Natural killer cell (primary cell): ENCODE data around the gene MYH11. TPM values are rescaled to one million over a fixed set of nuclear protein-coding genes. Genes with fewer than 3 reads are reported as not detected.

Source experiments
- ATAC-seq, 3 donors: fragments of 150-1000 bp in 2 of 3; fragments of 200-7000 bp in 1 of 3; cut with Tn5 transposase; 1 replicate in 1 of 3; 2 replicates in 2 of 3; pipeline ENCODE4 v1.10.0; 2021; ENCODE audit warnings: mild to moderate bottlenecking in 2 of 3, moderate library complexity in 2 of 3
- DNase-seq, 2 donors: peaks; one replicate each; pipeline versions ENCODE4 v3.0.0 to v3.0.0-alpha.2; 2013 to 2021; ENCODE audit warnings: mixed read lengths in 1 of 2
- H3K27ac ChIP-seq: one replicate; pipeline ENCODE4 v1.5.1; 2013; ENCODE audit warnings: mild to moderate bottlenecking, low read length
- H3K27me3 ChIP-seq: one replicate; pipeline ENCODE4 v1.6.1; 2013; ENCODE audit warnings: low read length; ENCODE audit not compliant: control insufficient read depth, insufficient read depth
- H3K36me3 ChIP-seq: one replicate; pipeline ENCODE4 v1.6.1; 2013; ENCODE audit warnings: low read length; ENCODE audit not compliant: control insufficient read depth, insufficient read depth
- H3K4me1 ChIP-seq: one replicate; pipeline ENCODE4 v1.6.1; 2013; ENCODE audit warnings: low read length; ENCODE audit not compliant: control insufficient read depth, insufficient read depth
- H3K4me3 ChIP-seq: one replicate; pipeline ENCODE4 v1.5.1; 2013; ENCODE audit warnings: low read length
- H3K9me3 ChIP-seq: one replicate; pipeline ENCODE4 v1.6.1; 2013; ENCODE audit warnings: low read length; ENCODE audit not compliant: control insufficient read depth, insufficient read depth
- H3K27ac Mint-ChIP-seq, 2 donors: one replicate each; pipeline ENCODE4 v1.8.0; 2022; ENCODE audit warnings: mild to moderate bottlenecking in 2 of 2, mixed read lengths in 2 of 2, moderate library complexity in 1 of 2
- H3K27me3 Mint-ChIP-seq, 2 donors: one replicate each; pipeline ENCODE4 v1.8.0; 2022; ENCODE audit warnings: low read depth in 2 of 2, mixed read lengths in 2 of 2
- H3K36me3 Mint-ChIP-seq: one replicate; pipeline ENCODE4 v1.8.0; 2022; ENCODE audit warnings: mixed read lengths
- H3K4me1 Mint-ChIP-seq, 2 donors: one replicate each; pipeline ENCODE4 v1.8.0; 2022; ENCODE audit warnings: mixed read lengths in 2 of 2
- H3K4me3 Mint-ChIP-seq: one replicate; pipeline ENCODE4 v1.8.0; 2022; ENCODE audit warnings: mild to moderate bottlenecking, moderate library complexity, mixed read lengths
- H3K9me3 Mint-ChIP-seq, 2 donors: one replicate each; pipeline ENCODE4 v1.8.0; 2022; ENCODE audit warnings: mixed read lengths in 2 of 2
- WGBS: methylation state at CpG from one replicate; pipeline ENCODE4 v1.1.7; 2013; ENCODE audit warnings: missing lambda C conversion rate; ENCODE audit not compliant: insufficient coverage; 5-methylcytosine and 5-hydroxymethylcytosine counted together
- intact Hi-C: fragments of 100-400 bp; cut with micrococcal nuclease; formaldehyde crosslinking; loops from one replicate; pipeline ENCODE4 v1.14.2; 2022
- total RNA-seq, 4 donors: library from RNA; stranded (reverse); fragments of 120-200 nt in 1 of 4; gene quantifications; one replicate each; pipeline versions ENCODE4 v1.2.3 to v1.2.4, GENCODE V29; 2013 to 2022
- TF ChIP-seq, protein P1 (sequence below): fragments of 200-600 bp; IDR thresholded peaks from one replicate; pipeline ENCODE4 v1.8.0; 2022; ENCODE audit warnings: antibody characterized with exemption

MYH11 gene
- total RNA-seq: under 1 TPM in 1 of 3 donors, not detected in 2; 0.30 TPM
- 0.07 TPM for total RNA-seq (2013)

DNA sequence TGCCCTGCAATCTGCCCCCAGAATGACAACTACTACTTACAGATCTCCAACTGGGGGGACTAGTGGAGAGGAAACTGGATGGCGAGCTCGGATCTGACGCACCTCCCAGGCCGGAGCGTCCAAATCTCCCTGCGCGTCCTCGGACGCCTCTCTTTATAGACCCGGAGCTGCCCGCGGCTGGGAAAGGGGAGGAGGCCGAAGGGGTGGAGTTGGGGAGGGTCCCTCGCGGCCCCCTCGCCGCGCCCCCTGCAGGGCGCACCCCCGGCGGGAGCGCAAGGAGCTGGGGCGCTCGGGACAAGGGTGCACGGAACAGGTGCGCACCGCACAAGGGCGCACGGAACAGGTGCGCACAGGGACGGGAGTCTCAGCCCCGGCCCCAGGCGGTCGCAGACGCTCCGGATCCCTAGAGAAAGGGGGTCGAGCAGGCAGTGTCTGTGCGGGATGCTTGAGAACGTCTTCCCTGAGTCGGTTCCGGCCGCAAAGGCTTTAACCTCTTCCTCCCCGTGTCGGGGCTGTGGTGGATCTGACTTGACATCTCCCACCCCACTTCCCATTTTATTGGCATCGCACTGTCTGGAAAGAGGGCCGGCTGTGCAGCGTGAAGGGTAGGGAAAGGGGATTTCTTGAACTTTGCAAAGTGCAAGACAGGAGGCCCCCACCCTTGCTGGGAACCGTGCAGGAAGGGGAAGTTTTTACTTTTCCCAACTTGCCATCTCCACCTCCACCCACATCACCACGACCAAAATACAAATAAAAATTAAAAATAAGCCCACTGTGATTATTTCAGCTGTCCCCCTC lies at the start of gene MYH11:
TSS of gene MYH11 (minus strand) at position 128 of the 798 bp plus-strand sequence. CDS start 18,776 bp downstream, outside the sequence.
- ATAC-seq: no peak

DNA sequence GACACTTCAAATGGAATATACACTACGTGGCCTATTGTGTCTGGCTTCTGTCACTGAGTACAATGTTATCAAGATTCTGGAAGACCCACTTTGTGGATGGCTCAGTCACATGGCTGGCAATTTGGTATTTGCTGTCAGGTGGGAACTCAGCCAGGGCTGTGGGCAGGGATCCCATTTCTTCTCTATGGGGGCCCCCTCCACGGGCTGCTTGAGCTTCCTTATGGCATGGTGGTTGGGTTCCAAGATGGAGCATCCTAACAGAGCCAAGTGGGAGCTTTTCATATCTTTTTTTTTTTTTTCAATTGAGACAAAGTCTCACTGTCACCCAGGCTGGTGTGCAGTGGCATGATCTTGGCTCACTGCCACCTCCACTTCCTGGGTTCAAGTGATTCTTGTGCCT lies 49.6 kb upstream of the MYH11 start:
- Histone ChIP-seq H3K36me3 (no peaks in the 10 kb centered on the region), H3K9me3 (no peaks in the 10 kb centered on the region), H3K27ac (no peak overlapping the region), H3K4me3 (no peak overlapping the region), H3K4me1 (no peaks in the 10 kb centered on the region), H3K27me3 (no peaks in the 10 kb centered on the region)
- no peak for DNase-seq
- Mint-ChIP-seq H3K4me1 (no peaks in the 10 kb centered on the region), H3K9me3 (no peaks in the 10 kb centered on the region), H3K27ac (no peak overlapping the region), H3K27me3 (peaks cover 0 to 4% of the 10 kb centered on the region in 2 donors), H3K4me3 (no peak overlapping the region), H3K36me3 (no peaks in the 10 kb centered on the region)
- TF ChIP-seq, protein P1, sequence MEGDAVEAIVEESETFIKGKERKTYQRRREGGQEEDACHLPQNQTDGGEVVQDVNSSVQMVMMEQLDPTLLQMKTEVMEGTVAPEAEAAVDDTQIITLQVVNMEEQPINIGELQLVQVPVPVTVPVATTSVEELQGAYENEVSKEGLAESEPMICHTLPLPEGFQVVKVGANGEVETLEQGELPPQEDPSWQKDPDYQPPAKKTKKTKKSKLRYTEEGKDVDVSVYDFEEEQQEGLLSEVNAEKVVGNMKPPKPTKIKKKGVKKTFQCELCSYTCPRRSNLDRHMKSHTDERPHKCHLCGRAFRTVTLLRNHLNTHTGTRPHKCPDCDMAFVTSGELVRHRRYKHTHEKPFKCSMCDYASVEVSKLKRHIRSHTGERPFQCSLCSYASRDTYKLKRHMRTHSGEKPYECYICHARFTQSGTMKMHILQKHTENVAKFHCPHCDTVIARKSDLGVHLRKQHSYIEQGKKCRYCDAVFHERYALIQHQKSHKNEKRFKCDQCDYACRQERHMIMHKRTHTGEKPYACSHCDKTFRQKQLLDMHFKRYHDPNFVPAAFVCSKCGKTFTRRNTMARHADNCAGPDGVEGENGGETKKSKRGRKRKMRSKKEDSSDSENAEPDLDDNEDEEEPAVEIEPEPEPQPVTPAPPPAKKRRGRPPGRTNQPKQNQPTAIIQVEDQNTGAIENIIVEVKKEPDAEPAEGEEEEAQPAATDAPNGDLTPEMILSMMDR: no peak
- ATAC-seq: no peak
- intact Hi-C loops: no loop called here
- WGBS: 92% methylated on average over 2 of the region's 2 CpGs

More for the DNA sequence above, at the start of gene MYH11:
- no peak within 1 kb of the TSS for H3K27ac Mint-ChIP-seq
- WGBS: 2% methylated on average over 45 of the region's 49 CpGs
- peaks cover 10% of the 10 kb centered on the region for H3K4me1 ChIP-seq
- H3K36me3 Mint-ChIP-seq: no peaks in the 10 kb centered on the region
- peaks cover 17% of the 10 kb centered on the region for H3K27me3 ChIP-seq
- peaks cover 26 to 38% of the 10 kb centered on the region in 2 donors for H3K27me3 Mint-ChIP-seq
- TF ChIP-seq, protein P1: no peak
- no peaks in the 10 kb centered on the region for H3K9me3 Mint-ChIP-seq
- no peak for DNase-seq
- H3K36me3 ChIP-seq: no peaks in the 10 kb centered on the region
- H3K4me3 ChIP-seq: no peak within 1 kb of the TSS
- intact Hi-C loops: no loop called here
- H3K9me3 ChIP-seq: no peaks in the 10 kb centered on the region
- no peak within 1 kb of the TSS for H3K27ac ChIP-seq
- H3K4me3 Mint-ChIP-seq: peak within 1 kb of the TSS; percentile 2
- peaks cover 0 to 5% of the 10 kb centered on the region in 2 donors for H3K4me1 Mint-ChIP-seq

DNA sequence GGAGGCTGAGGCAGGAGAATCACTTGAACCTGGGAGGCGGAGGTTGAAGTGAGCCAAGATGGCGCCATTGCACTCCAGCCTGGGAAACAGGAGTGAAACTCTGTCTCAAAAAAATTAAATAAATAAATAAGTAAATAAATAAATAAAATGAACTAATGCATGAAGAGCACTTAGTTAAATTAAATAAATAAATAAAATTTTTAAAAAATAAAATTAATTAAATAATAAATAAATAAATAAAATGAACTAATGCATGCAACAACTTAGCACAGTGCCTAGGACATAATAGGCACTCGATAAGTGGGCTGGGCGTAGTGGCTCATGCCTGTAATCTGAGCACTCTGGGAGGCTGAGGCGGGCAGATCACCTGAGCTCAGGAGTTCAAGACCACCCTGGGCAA lies 47.1 kb upstream of the MYH11 start:
- H3K4me1 ChIP-seq: no peaks in the 10 kb centered on the region
- no peak overlapping the region for H3K4me3 ChIP-seq
- H3K9me3 ChIP-seq: no peaks in the 10 kb centered on the region
- H3K4me1 Mint-ChIP-seq: no peaks in the 10 kb centered on the region
- no peak overlapping the region for H3K4me3 Mint-ChIP-seq
- no peaks in the 10 kb centered on the region for H3K27me3 ChIP-seq
- no peaks in the 10 kb centered on the region for H3K9me3 Mint-ChIP-seq
- DNase-seq: no peak
- H3K36me3 ChIP-seq: no peaks in the 10 kb centered on the region
- intact Hi-C loops: no loop called here
- H3K27ac ChIP-seq: no peak overlapping the region
- no peak overlapping the region for H3K27ac Mint-ChIP-seq
- no peaks in the 10 kb centered on the region for H3K36me3 Mint-ChIP-seq
- 100% methylated on average over 3 of the region's 5 CpGs for WGBS
- peaks cover 0 to 4% of the 10 kb centered on the region in 2 donors for H3K27me3 Mint-ChIP-seq
- TF ChIP-seq, protein P1: no peak
- ATAC-seq: no peak
